GM19240 (cell line): ENCODE measurements around the gene TIE1.

Experiments used
- DNase-seq: peaks from one replicate; pipeline ENCODE4 v3.0.0; 2011; ENCODE audit warnings: low spot score; ENCODE audit not compliant: insufficient read length

TIE1 gene

DNA sequence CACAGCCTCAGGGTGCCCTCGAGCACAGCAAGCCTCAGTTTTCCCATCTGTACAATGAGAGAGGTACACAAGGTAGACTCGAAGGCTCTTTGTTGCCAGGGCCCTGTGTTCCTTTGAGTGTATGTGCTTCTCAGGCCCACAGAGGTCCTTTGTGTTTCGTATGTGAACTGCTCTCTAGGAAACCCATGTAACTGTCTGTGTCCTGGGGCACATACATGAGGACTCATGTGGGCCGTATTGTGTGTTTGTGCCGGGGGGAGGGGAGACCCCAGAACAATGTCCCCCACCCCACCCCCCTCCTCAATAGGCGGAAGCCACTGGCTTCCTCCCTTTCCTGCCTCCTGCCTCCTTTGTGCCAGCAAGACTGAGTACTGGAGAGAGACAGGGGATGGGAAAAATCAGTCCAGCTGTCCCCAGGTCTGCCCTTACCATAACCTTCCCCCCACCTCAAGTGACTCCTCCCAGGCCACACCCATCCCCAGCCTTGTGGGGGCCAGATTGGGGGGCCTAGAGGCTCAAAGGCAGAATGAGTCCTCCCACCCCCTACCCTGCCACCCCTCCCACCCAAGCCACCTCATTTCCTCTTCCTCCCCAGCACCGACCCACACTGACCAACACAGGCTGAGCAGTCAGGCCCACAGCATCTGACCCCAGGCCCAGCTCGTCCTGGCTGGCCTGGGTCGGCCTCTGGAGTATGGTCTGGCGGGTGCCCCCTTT is at the start of gene TIE1:
TIE1 (plus strand) TSS at position 605 of the 717 bp plus-strand sequence; CDS start at position 695, 90 bp downstream.
- DNase-seq, result no peak

DNA sequence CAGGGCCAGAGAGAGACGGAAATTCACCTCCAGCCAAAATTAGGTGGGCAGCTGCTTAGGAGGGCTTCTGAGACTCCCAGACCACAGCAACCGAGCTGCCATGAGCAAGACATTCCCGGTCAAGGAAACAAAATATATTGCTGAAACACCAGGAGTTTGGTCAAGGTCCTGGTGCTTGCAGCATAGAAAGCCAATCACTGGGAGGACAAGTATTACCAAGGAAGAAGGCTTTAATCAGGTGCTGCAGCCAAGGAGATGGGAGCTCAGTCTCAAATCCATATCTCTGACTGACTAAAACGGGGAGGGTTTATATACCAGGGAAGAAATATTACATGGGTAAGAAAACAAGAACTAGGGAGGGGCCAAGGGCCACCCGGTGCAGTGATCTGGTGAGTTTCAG is 49.8 kb upstream of the TIE1 start:
- no peak for DNase-seq

DNA sequence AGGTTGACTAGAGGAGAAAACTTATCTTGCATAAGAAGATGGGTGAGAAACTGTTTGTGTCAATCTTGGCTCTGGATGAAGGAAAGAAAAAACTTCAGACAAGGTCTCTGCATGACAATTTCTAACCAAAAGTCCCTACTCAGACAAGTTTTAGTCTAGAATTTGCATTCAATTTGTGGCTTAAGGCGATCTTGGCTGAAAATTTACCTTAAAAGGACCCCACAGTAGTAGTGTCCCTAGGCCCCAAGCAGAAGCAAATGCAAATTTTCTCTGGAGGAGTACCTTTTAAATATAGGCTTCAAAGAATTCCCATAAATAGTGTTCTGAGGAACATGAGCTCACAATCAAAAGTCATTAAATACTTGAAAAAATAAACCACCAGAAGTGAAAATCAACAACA is 48.6 kb upstream of the TIE1 start:
- DNase-seq, result no peak

DNA sequence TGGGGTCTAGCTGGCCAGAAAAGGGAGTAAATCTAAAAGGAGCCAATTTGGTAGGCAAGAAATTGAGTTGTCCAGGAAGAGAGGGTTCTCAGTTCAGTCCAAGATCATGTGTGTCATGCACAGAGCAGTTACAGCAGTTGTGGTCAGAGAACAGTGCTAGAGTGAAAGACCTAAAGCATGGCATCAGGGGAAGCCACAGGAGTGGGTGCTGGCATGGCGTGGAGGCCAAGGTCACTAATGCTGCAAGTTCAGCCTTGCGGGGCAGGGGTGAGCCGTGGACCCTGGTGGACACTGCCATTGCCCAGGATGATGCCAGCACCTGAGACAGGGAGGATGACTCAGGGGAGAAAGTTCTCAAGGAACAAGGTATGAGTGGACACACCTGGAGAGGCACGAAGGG is 47.6 kb upstream of the TIE1 start:
- DNase-seq, result no peak

DNA sequence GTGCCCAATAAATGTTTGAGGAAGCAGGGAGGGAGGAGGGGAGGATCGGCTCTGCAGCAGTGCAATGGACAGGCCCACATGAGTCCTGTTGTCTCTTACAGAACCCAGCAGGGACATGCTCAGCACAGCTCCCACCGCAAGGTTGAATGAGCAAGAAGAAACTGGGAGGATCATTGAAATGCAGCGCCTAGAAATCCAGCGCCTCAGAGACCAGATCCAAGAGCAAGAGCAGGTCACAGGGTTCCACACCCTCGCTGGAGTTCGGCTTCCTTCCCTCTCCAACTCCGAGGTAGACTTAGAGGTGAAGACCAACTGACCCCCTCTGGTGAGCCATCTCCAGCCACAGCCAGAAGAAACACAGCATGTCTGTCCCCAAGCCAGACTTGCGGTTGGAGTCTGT is 46.9 kb upstream of the TIE1 start:
- no peak for DNase-seq

DNA sequence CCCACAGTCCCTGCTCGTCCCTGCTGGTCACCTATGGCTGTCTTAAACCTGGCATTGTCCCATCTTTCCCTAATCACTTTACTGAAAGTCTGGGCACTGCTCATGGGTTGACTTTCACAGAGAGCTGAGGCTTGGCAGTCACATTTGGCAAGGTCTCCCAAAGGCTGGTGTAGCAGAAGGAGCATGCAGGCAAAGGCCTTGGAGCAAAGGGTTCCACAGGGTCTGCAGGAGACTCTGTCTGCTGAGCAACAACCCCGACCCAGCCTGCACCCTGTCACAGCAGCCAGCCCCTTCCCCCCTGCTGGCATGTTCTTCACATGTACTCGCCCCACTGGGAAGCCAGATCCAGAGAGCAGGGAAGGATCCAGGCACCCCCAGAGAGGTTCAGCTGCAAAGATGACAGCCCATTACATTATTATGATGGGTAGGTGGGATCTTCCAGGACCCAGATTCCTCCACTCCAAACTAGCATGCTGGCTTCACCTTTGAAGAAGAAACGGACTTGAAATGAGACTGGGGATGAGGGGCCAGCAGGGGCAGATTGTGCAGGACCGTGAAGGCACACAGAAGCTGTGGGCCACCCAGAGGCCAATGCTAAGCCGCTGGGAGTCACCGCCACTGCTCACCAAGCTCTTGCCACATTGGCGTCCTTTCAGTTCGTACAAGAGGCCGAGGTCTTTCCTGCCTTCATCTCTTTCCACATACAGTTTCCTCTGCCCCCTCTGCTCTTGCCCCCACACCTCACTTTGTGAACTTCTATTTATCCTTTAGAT is 45.2 kb upstream of the TIE1 start:
- no peak for DNase-seq

DNA sequence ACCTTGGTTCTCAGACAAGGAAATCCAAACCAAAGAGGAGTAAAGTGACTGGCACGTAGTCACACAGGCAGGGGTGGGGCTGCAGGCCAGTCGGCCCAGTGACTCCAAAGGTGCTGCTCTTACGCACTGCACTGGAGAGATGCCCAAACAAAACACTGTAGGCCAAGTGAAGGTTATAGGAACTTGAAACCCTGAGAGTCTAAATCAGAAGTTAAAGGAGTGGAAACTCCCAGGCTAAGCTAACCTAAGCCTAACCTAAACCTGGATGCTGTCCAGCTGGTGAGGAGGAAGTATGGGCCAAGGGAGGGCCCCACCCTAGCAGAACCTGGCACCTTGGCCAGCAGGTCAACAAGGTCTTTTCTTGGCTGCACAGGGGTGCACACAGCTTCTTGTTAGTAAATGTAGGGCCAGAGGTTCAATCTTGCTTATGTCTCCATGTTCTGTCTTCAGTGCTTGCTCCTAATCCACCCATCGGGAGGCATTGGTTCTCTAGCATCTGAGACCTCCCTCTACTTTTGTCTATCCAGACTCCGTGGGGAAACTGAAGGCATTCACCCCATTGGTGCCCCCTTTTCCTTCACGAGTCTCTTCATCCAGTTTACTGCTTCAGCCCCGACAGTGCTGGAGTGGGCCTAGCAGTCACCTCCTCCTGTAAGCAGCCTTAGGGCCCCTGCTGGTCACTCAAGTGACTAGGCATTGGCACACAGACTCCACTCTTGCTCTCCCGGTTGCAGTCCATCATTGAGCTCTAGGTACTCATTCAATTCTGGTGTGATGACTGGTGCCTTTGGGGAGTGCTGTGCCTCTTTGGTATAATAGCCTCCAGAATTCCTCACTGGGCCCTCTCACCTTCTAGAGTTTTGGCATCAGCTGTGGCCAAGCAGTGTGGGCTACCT is 43.9 kb upstream of the TIE1 start:
- DNase-seq, result no peak

DNA sequence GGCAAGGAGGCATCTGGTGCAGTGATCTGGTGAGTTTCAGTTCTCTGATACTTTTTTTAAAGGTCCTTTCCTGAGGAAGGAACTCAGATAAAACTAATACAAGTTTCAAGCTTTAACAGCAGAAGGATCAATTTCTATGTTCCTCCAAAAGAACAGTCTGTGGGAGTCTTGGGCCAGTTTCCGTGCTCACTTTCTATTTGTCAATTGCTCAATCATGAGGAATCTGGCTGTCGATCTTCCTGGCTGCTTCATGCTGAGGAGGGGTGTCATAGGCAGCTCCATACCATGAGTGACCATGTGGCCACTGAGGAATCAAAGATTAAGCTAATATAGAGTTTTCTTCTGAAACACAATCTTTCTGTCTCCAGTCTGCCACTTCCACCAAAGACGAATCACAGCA is 42.4 kb upstream of the TIE1 start:
- no peak for DNase-seq

DNA sequence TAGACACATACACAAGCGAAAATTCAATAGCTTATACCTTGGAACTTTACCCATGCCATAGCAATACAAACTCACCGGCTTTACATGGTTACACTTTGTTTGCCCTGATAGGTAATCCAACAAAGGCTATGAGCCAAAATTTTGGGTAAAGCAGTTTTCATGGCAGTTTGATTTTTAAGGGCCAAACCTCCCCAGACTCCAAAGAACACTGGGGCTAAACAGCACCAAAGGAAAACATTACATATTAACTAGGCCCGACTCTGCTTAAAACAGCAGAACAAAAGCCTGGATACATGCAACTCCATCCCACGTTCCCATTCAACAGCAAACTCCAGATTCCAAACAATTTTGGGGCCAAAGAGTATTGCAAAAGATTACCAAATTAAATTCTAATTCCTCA is 35.4 kb upstream of the TIE1 start:
- DNase-seq, result no peak

DNA sequence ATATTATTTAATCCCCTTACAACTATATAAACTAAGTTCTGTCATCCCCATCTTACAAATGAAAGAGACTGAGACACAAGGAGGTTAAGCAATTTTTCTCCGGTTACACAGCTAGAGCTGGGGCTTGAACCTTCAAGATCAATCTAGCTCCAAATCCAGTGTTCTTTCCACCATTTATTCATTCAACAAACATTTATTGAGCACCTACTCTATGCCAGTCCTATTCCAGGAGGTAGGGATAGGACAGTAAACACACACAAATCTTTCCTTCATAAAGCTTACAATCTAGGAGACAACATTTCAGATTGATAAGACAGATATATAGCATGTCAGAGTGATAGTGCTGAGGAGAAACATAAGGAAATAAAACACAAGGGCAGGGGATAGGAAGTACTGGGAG is 33.9 kb upstream of the TIE1 start:
- no peak for DNase-seq

DNA sequence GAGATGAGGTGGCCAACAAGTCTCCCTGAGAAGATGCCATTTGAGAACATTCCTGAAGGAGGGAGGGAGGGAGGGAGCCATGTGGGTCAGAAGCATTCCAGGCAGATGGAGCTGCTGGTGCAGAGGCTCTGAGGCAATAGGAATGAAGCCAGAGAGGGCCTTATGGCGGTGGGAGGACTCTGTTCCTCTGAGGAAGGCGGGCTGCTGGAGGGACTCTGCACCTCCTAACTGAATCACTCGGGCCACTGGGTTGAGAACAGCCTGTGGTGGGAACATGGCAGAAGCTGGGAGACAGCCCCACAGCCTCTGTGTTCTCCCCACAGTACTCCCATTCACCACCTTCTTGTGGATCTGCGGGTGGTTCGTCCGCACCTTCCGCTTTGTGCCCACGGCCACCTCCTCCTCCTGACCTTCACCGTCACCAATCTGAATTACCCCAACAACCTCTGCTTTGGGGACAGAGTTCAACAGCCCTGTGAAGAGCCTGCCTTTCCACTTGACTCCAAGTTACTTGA is 33.4 kb upstream of the TIE1 start:
- no peak for DNase-seq

DNA sequence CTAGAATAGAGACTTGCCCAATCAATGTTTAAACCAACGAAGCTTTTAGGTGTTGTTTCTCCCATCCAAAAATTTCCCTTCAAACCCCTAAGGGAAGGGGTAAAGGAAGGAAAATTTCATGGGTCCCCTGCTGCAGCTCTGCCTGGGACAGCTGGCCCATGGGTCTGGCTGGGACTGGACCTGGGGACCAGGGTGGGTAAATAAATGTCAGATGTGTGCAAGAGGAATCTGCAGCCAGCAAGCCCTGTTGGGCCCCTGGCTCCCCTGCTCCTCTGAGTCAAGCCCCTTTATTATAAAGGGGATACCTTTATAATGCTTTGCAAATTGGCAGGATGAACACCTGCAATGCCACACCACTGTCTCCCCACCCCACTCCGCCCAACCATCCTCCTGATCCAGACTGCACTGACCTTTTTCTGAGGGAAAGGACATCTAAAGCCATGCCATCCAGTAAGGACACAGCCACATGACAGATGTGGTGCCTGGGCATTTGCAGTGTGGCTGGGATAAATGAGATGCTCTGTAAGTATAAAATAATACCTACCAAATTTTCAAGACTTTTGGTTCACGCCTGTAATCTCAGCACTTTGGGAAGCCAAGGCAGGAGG is 32.9 kb upstream of the TIE1 start:
- DNase-seq, result no peak

DNA sequence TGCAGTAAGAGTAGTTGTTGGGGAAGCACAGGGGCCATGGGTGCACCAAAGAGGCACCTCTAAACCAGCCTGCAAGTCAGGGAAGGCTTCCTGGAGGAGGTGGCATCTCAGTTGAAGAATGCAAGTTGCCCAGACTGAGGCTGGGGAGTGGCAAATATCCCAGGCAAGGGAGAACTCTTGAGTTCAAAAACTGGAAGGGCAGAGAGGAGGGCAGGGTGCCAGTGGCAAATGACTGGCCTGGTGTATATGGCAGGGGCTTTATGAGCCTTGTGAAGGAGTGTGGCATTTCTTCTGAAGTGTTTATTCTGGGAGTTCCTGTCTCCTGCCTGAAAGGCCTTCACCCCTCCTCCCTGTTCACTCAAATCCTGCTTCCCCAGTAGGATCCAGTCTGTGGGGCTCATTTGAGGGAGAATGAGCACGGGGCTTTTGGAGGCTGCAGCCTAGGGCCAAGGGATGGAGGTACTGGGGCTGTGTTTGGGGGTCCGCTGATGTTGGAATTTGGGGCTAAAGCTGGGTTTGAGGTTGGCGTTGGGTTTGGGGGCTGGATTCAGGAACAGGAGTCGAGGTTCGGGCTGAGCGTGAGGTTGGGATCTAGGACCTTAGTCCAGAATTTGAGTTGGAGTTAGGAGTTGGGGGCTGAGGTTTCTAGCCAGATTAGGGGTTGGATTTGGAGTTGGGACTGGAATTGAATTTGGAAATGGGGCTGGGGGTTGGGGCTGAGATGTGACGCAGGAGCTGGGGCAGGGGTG is 31.0 kb upstream of the TIE1 start, which contains the start of gene TMEM125:
TMEM125 (plus strand) TSS at position 357 of the 749 bp plus-strand sequence. CDS start 2,740 bp downstream, outside the sequence.
- no peak for DNase-seq

DNA sequence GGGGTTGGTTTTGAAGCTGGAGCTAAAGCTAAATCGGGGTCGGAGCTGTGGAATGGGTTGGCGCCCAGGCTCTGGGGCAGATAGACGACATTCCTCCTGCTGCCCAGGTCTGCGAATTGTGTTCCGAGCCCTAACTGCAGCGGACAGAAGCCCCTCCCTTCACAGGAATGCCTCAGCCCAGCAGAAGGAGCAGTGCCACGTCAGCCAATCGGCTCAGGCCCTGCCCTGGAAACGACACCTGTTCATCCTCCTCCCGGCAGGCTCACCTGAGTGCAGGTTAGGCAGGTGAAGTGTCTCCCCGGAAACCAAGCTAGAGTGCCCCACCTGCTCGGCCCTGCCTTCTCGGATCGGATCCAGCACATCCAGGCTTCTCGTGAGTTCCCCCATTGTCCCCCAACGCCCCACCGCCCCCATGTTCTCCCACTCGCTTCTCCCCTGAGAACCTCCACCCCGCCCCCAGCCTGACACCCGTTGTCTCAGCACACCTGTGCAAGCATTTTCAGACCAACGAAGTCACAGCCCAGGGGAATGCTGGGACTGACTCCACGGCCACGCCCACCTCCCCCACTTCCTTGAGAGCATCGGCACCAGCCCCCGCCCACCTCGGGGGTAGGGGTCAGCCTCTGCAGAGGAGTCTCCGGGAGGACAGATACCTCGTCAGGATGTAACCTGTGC is 30.2 kb upstream of the TIE1 start:
- no peak for DNase-seq

DNA sequence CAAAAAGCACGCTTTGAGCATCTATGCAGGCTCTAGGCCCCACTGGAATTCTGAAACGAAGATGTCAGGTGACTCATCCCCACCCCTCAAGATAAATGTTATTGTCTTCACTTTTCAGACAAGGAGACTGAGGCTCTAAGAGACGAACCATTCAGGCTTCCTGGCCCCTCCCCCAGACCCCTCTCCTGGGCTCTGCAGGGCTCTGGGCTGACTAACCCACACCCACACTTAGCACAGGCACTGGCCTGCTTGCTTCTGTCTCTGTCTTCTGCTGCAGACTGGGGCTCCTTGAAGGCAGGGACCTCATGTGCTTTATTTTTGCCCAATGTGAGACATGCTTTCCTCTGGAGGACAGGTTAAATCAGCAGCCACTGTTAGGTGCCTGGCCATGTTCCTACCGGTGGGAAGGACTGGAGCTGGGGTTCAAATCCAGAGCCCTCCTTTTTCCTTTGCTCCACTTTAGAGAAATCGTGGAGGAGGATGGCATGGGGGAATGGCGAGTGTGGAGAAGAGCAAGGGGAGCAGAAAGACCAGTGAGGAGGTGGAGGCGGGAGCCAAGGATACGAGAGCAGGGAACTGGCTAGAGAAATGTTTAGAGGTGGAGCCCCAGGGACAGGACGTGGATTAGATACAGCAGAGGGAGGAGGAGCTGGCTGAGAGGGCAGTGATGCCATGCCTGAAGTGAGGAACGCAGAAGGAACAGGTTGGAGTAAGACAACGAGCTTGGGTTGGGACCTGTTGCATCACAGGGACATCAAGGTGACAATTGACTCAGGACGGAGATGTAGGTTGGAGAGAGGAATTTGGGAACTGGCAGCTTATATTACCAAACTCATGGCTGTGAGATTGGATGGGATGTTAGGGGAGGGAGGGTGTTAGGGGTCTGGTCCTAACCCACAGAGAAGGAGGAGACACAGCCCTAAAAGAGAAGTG is 29.3 kb upstream of the TIE1 start:
- no peak for DNase-seq

DNA sequence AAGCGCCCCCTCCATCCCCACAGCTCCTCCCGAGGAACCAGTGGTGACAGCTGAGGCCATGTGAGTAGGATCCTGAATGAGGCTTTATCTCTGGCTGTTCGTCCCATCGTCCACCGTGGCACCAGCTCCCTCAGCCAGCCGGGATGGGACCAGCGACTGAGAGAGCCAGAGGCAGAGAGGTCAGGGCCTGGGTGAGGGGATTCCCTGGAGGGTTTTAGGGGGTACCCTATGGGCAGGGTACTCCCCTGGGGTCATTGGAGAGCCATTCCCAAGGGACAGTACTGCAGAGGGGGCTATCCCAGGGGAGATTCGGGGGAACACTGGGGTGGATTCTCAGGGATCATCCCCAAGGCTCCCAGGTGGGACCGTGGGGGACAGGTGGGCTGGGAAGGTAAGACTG is 28.6 kb upstream of the TIE1 start:
- no peak for DNase-seq

DNA sequence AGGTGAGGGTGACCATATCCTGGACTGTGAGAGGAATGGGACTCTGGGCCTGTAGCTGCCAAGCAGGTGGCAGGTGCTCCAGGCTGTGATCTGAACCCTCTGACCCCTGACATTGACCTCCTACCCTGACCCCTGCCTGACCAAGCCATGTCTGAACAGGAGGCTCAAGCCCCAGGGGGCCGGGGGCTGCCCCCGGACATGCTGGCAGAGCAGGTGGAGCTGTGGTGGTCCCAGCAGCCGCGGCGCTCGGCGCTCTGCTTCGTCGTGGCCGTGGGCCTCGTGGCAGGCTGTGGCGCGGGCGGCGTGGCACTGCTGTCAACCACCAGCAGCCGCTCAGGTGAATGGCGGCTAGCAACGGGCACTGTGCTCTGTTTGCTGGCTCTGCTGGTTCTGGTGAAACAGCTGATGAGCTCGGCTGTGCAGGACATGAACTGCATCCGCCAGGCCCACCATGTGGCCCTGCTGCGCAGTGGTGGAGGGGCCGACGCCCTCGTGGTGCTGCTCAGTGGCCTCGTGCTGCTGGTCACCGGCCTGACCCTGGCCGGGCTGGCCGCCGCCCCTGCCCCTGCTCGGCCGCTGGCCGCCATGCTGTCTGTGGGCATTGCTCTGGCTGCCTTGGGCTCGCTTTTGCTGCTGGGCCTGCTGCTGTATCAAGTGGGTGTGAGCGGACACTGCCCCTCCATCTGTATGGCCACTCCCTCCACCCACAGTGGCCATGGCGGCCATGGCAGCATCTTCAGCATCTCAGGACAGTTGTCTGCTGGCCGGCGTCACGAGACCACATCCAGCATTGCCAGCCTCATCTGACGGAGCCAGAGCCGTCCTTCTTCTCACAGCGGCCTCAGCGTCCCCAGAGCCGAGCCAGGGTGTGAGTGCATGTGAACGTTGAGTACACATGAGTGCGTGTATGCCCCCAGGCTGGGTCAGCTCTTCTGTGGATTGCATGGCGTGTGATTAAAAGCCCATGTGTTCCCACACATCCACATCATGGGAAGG is 27.9 kb upstream of the TIE1 start:
- no peak for DNase-seq

DNA sequence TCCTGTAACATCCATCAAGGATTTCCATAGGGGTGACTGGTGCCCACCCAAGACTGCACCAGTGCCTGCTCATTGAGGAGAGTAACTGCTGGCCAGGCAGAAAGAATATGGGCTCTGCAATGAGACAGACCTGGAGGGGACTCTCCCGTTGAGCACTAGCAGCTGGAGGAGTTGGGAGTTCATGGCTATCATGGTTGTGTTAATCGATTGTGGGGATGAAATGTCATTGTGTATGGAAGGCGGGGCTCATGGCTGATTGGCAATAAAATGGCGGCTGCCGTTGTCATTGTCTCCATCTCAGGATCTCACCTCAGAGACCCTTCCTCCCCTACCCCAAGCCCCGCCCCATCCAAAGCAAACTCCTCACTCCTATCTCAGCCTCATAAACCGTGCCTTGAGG is 27.1 kb upstream of the TIE1 start:
- no peak for DNase-seq
